ENCODE measurements around the gene LRWD1. TPM values are rescaled to one million over a fixed set of nuclear protein-coding genes. Genes with fewer than 3 reads are reported as not detected.

The LRWD1 gene
- polyA plus RNA-seq, 1 of the 3 experiments (the other 2 are of a cell fraction) = 53.2 TPM

GRCh38 chr7:102424787-102425218, 40.0 kb upstream of the LRWD1 start:
- Histone ChIP-seq H3K9me2 (no peaks in the 10 kb centered on the region), H3K27me3 (ENCODE audit: insufficient read depth) (no peaks in the 10 kb centered on the region), H3K9ac (no peak overlapping the region), H3K4me3 (ENCODE audit: low read depth in 2 of 2, low read length in 1 of 2) (no peak overlapping the region), H2AFZ (ENCODE audit: low read depth) (no peak overlapping the region), H3K4me1 (ENCODE audit: control insufficient read depth in 1 of 2, insufficient read depth in 2 of 2, low read depth in 1 of 2, low read length in 1 of 2) (no peaks in the 10 kb centered on the region), H3K79me2 (ENCODE audit: insufficient read depth) (peaks cover 6% of the 10 kb centered on the region; the same call in 1 of the 2 replicates), H3K9me3 (no peaks in the 10 kb centered on the region), H4K20me1 (ENCODE audit: insufficient read depth) (no peaks in the 10 kb centered on the region), H3F3A (replicated peaks; ENCODE audit: insufficient read depth) (peaks cover 6% of the 10 kb centered on the region), H3K4me2 (no peak overlapping the region), H3K27ac (ENCODE audit: low read depth in 2 of 2, low read length in 1 of 2) (no peak overlapping the region), H3K36me3 (replicated peaks in 1 of 2; ENCODE audit: control insufficient read depth in 1 of 2, insufficient read depth in 2 of 2, low read length in 1 of 2) (peaks cover 32 to 37% of the 10 kb centered on the region in 2 experiments)
- TF ChIP-seq MEF2A (IDR thresholded peaks at IDR 0.05; ENCODE audit: borderline replicate concordance, low read depth) (no peak), GABPA (IDR thresholded peaks at IDR 0.05; ENCODE audit: low read depth) (no peak), EP300 (IDR thresholded peaks at IDR 0.05; ENCODE audit: borderline replicate concordance in 1 of 2, low read depth in 1 of 2, low read length in 1 of 2) (no peak), EZH2phosphoT487 (IDR thresholded peaks at IDR 0.05; ENCODE audit: borderline replicate concordance, low read depth) (no peak), GATA2 (CRISPR knock-in tag; IDR thresholded peaks at IDR 0.05) (no peak), FOXM1 (IDR thresholded peaks at IDR 0.05; ENCODE audit: low read depth) (no peak), CTCF (IDR thresholded peaks at IDR 0.05) (no peak), REST (IDR thresholded peaks at IDR 0.05; ENCODE audit: low read depth, low read length) (no peak), FOXJ3 (CRISPR knock-in tag; IDR thresholded peaks at IDR 0.05) (no peak), IRF3 (IDR thresholded peaks at IDR 0.05; ENCODE audit: low read depth, low read length) (no peak), RXRA (IDR thresholded peaks at IDR 0.05; ENCODE audit: borderline replicate concordance, low read depth) (no peak), NRF1 (IDR thresholded peaks at IDR 0.05; ENCODE audit: low read depth, low read length) (no peak), CHD2 (IDR thresholded peaks at IDR 0.05; ENCODE audit: low read length, partially characterized antibody) (no peak)
- no peak for DNase-seq
- ChIA-PET CTCF (interaction anchor here (1.8 to 2.4 kb wide), 2 partner anchors 12 to 20 kb away, joined by 6 to 11 read pairs; no protein-coding TSS in a partner anchor), POLR2A (interaction anchor here (0.5 kb wide), 1 partner anchor 41 kb away, joined by 3 read pairs; no protein-coding TSS in a partner anchor)
- 84% methylated on average over 10 of the region's 13 CpGs for WGBS (ENCODE audit: low lambda C conversion rate)
